Spleen (tissue), 11 donors: Measurements from ENCODE around the gene NCAPG2. TPM values are rescaled to one million over a fixed set of nuclear protein-coding genes. Genes with fewer than 3 reads are reported as not detected.

ENCODE experiments used
- DNase-seq: peaks from one replicate; pipeline ENCODE4 v3.0.0-alpha.2; 2020
- H3K27ac ChIP-seq, 8 donors: fragments of 200-600 bp; sonication (generic) in 7 of 8; 1 replicate in 4 of 8; 2 replicates in 4 of 8; pipeline versions ENCODE4 v1.5.0 to v1.8.0; 2016 to 2021; ENCODE audit warnings: inconsistent platforms in 4 of 8, mild to moderate bottlenecking in 4 of 8, moderate library complexity in 1 of 8
- H3K27me3 ChIP-seq, 7 donors: fragments of 200-600 bp; sonication (generic) in 6 of 7; replicated peaks in 1 of 7; 1 replicate in 4 of 7; 2 replicates in 3 of 7; pipeline versions ENCODE4 v1.5.0 to v1.8.0; 2016 to 2021; ENCODE audit warnings: inconsistent platforms in 3 of 7, mild to moderate bottlenecking in 1 of 7
- H3K36me3 ChIP-seq, 6 donors: fragments of 200-600 bp; sonication (generic) in 5 of 6; 1 replicate in 4 of 6; 2 replicates in 2 of 6; pipeline versions ENCODE4 v1.5.0 to v1.8.0; 2016 to 2021; ENCODE audit warnings: inconsistent platforms in 2 of 6
- H3K4me1 ChIP-seq, 6 donors: fragments of 200-600 bp; sonication (generic) in 5 of 6; 1 replicate in 3 of 6; 2 replicates in 3 of 6; pipeline versions ENCODE4 v1.5.0 to v1.8.0; 2016 to 2021; ENCODE audit warnings: inconsistent platforms in 3 of 6
- H3K4me3 ChIP-seq, 8 donors: fragments of 200-600 bp; sonication (generic) in 7 of 8; 1 replicate in 4 of 8; 2 replicates in 4 of 8; pipeline versions ENCODE4 v1.5.0 to v1.8.0; 2016 to 2021; ENCODE audit warnings: inconsistent platforms in 4 of 8, mild to moderate bottlenecking in 4 of 8, moderate library complexity in 2 of 8
- H3K9me3 ChIP-seq, 8 donors: fragments of 200-600 bp; sonication (generic) in 7 of 8; 1 replicate in 4 of 8; 2 replicates in 4 of 8; pipeline versions ENCODE4 v1.5.0 to v1.8.0; 2016 to 2021; ENCODE audit warnings: inconsistent platforms in 4 of 8
- CTCF ChIP-seq, 11 experiments: fragments of 200-600 bp in 7 of 11; fragments of 450-650 bp in 4 of 11; sonication (generic) in 4 of 11; IDR thresholded peaks in 8 of 11; conservative IDR thresholded peaks in 3 of 11; 1 replicate in 7 of 11; 2 replicates in 4 of 11; pipeline versions ENCODE4 v1.4.0 to v1.8.0; 2016 to 2021; ENCODE audit warnings: antibody characterized with exemption in 11 of 11, inconsistent platforms in 4 of 11, mild to moderate bottlenecking in 1 of 11
- POLR2A ChIP-seq, 3 donors: fragments of 450-650 bp; IDR thresholded peaks; one replicate each; pipeline ENCODE4 v1.5.1; 2017; ENCODE audit warnings: antibody characterized with exemption in 3 of 3, mild to moderate bottlenecking in 1 of 3
- POLR2AphosphoS5 ChIP-seq, 3 donors: sonication (generic); formaldehyde crosslinking; IDR thresholded peaks; one replicate each; pipeline ENCODE4 v1.5.1; 2017; ENCODE audit warnings: antibody characterized with exemption in 3 of 3
- WGBS, 5 donors: extraction: QIAGEN DNeasy Blood & Tissue Kit in 3 of 5; methylation state at CpG; one replicate each; pipeline versions ENCODE4 v1.1.5 to v1.1.7; 2013 to 2018; 5-methylcytosine and 5-hydroxymethylcytosine counted together
- intact Hi-C: fragments of 100-400 bp; cut with DNase I; formaldehyde crosslinking; loops from one replicate; pipeline ENCODE4 v1.15.0; 2023; ENCODE audit warnings: low total_unique reads
- polyA plus RNA-seq, 3 donors: library from polyadenylated mRNA; stranded (reverse); fragments of 200-250 nt; gene quantifications; one replicate each; pipeline ENCODE4 v1.2.1, GENCODE V29; 2013
- total RNA-seq, 7 donors: library from RNA; depleted of rRNA in 3 of 7; stranded (reverse); fragments of >200 nt in 3 of 7; fragmentation: NEBNext Ultra II Directional in 4 of 7; extraction: Animal tissue kit (Norgen Biotek cat#: 25700) in 4 of 7; gene quantifications; one replicate each; pipeline versions ENCODE4 v1.1.0 to v1.2.1, GENCODE V29; 2016 to 2021
- donor health status: healthy with polysubstance abuse.
- donor health status: DM: no; HTN: no; CAD: no; lungs with moderate emphysema.
- donor health status: DM: no; HTN: no; CAD: no.
- donor health status: Bipolar disorder and iron deficiency.
- donor health status: healthy.
- donor health status: DM: no; HTN: no; CAD: no.
- donor health status: DM: yes; HTN: yes; CAD: no.

The NCAPG2 gene
- total and polyA plus RNA-seq, 10 donors, result 2.2 to 18.0 (median 10.8) TPM

GRCh38 chr7:158751199-158751598, 46.6 kb upstream of the NCAPG2 start:
- TF ChIP-seq POLR2AphosphoS5 (IDR thresholded peaks at IDR 0.05) (no peak), CTCF (IDR thresholded peaks at IDR 0.05 in 8 of 11, conservative IDR thresholded peaks at IDR 0.05 in 3 of 11) (no peak), POLR2A (IDR thresholded peaks at IDR 0.05) (no peak)
- Histone ChIP-seq H3K9me3 (no peaks in the 10 kb centered on the region), H3K36me3 (peaks cover 0 to 90% (median 47%) of the 10 kb centered on the region in 6 donors), H3K4me3 (no peak overlapping the region), H3K4me1 (peaks cover 0 to 8% (median 0%) of the 10 kb centered on the region in 6 donors), H3K27ac (no peak overlapping the region), H3K27me3 (no peaks in the 10 kb centered on the region)
- no peak for DNase-seq
- intact Hi-C loops, result no loop called here
- WGBS, 5 donors, result 95 to 100% (median 97%) methylated on average over 2 of the region's 2 CpGs

GRCh38 chr7:158750702-158751101, 46.1 kb upstream of the NCAPG2 start:
- Histone ChIP-seq H3K36me3 (peaks cover 0 to 90% (median 50%) of the 10 kb centered on the region in 6 donors), H3K4me1 (peaks cover 0 to 8% (median 0%) of the 10 kb centered on the region in 6 donors), H3K4me3 (no peak overlapping the region), H3K9me3 (no peaks in the 10 kb centered on the region), H3K27ac (no peak overlapping the region), H3K27me3 (no peaks in the 10 kb centered on the region)
- DNase-seq, result no peak
- intact Hi-C loops, result no loop called here
- 90 to 96% (median 96%) methylated on average over 3 of the region's 3 CpGs for WGBS, 5 donors
- TF ChIP-seq POLR2AphosphoS5 (IDR thresholded peaks at IDR 0.05) (no peak), CTCF (IDR thresholded peaks at IDR 0.05 in 8 of 11, conservative IDR thresholded peaks at IDR 0.05 in 3 of 11) (no peak), POLR2A (IDR thresholded peaks at IDR 0.05) (no peak)

GRCh38 chr7:158749396-158749795, 44.8 kb upstream of the NCAPG2 start:
- Histone ChIP-seq H3K9me3 (no peaks in the 10 kb centered on the region), H3K4me3 (no peak overlapping the region), H3K27me3 (no peaks in the 10 kb centered on the region), H3K36me3 (peaks cover 0 to 90% (median 47%) of the 10 kb centered on the region in 6 donors), H3K4me1 (no peaks in the 10 kb centered on the region), H3K27ac (no peak overlapping the region)
- TF ChIP-seq CTCF (IDR thresholded peaks at IDR 0.05 in 8 of 11, conservative IDR thresholded peaks at IDR 0.05 in 3 of 11) (no peak), POLR2AphosphoS5 (IDR thresholded peaks at IDR 0.05) (no peak), POLR2A (IDR thresholded peaks at IDR 0.05) (no peak)
- intact Hi-C loops, result no loop called here
- no peak for DNase-seq
- 96 to 98% (median 97%) methylated on average over 9 of the region's 9 CpGs for WGBS, 5 donors

GRCh38 chr7:158748335-158748734, 43.7 kb upstream of the NCAPG2 start:
- TF ChIP-seq CTCF (IDR thresholded peaks at IDR 0.05 in 8 of 11, conservative IDR thresholded peaks at IDR 0.05 in 3 of 11), result no peak
- Histone ChIP-seq H3K4me1 (no peaks in the 10 kb centered on the region), H3K9me3 (no peaks in the 10 kb centered on the region), H3K27ac (no peak overlapping the region), H3K36me3 (peaks cover 0 to 90% (median 50%) of the 10 kb centered on the region in 6 donors), H3K4me3 (no peak overlapping the region), H3K27me3 (no peaks in the 10 kb centered on the region)
- 84 to 92% (median 85%) methylated on average over 10 of the region's 10 CpGs for WGBS, 5 donors
- DNase-seq, result no peak
- intact Hi-C loops, result no loop called here
